ENCODE data around the gene WDR90.

The WDR90 gene

DNA sequence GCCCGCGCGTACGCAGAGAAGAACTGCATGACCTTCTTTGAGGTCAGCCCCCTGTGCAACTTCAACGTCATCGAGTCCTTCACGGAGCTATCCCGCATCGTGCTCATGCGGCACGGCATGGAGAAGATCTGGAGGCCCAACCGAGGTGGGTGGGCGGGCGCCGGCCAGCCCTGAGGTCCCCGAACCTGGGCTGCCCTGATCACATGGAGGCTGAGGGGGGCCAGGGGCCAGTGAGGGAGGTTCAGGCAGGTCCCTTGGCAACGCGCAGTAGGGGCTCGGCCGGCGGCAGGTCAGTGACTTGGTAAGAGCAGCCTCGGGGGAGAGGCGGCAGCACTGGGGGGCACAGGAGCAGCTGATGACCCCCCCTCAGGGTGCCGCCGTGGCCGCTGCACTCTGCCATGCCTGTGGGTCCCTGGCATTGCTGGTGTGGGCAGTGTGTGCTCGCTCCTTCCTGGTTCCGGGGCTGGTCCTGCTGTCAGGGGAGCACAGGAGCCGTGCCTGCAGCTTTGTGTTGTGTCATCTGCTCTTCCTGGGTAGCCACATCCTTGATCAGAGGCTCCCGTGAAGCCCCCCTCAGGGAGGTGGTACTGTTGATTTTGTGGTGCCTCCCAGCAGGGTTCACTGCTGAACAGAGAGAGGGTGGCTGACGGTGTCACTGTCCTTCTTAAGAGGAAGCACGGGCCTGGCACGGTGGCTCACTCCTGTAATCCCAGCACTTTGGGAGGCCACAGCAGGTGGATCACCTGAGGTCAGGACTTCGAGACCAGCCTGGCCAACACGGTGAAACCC is 23.0 kb upstream of the WDR90 start:
- no peak overlapping the region for H3K27ac ChIP-seq
- no peak for DNase-seq (ENCODE audit: low read depth, low spot score)

DNA sequence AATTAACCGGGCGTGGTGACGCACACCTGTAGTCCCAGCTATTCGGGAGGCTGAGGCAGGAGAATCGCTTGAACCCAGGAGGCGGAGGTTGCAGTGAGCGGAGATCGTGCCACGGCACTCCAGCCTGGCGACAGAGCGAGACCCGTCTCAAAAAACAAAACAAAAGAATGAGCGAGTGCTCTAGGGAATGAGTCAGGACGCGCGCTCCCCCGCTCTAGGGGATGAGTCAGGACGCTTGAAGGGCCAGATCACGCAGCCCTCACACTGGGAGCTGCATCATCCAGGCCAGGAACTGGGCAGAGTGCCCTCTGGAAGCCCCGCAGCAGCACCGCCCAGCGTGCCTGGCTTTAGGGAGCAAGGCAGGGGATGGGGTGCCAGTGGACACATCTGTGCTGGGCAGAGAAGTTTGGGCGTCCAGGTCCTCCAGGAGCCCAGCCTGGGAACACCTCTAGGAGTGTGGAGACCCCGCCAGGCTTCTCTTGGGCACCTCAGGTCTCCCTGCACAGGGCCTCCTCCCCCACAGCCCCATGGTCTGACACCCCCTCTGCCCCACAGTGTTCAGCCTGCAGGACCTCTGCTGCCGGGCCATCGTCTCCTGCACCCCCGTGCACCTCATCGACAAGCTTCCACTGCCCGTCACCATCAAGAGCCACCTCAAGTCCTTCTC is 22.2 kb upstream of the WDR90 start:
- DNase-seq (ENCODE audit: low read depth, low spot score) = peak; percentile 74

DNA sequence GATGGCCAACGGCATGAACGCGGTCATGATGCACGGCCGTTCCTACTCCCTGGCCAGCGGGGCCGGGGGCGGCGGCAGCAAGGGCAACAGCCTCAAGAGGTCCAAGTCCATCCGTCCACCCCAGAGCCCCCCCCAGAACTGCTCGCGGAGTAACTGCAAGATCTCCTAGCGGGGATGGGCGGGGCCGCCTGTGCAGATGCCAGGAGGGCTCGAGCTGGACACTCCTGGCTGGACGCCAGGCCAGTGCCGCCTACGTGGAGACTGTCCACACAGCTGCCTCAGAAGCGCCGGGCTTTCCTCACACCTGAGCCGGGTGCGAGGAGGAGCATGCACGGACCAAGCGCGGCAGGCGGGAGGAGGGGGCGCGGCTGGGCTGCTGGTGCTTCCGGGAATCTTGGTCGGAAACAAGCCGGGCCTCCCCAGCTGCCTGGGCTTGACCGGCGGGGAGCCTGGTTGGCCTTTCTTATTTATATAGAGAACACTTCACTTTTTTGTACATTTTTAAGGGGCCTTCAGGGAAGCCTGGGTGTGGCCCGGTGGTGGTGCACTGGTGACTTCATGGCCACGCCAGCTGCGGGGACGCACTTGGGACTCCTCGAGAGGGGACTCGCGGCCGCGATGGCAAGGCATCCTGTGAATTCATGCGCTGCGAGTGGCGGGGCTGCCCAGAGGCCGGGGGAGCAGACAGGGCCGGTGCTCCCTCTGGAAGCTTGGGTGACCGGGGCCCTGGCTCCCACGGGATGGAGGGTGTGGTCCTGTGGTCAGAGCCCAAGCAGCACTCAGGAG is 21.5 kb upstream of the WDR90 start:
- DNase-seq (ENCODE audit: low read depth, low spot score) = no peak
- no peak overlapping the region for H3K27ac ChIP-seq

More for the DNA sequence above, 22.2 kb upstream of the WDR90 start:
- no peak overlapping the region for H3K27ac ChIP-seq

DNA sequence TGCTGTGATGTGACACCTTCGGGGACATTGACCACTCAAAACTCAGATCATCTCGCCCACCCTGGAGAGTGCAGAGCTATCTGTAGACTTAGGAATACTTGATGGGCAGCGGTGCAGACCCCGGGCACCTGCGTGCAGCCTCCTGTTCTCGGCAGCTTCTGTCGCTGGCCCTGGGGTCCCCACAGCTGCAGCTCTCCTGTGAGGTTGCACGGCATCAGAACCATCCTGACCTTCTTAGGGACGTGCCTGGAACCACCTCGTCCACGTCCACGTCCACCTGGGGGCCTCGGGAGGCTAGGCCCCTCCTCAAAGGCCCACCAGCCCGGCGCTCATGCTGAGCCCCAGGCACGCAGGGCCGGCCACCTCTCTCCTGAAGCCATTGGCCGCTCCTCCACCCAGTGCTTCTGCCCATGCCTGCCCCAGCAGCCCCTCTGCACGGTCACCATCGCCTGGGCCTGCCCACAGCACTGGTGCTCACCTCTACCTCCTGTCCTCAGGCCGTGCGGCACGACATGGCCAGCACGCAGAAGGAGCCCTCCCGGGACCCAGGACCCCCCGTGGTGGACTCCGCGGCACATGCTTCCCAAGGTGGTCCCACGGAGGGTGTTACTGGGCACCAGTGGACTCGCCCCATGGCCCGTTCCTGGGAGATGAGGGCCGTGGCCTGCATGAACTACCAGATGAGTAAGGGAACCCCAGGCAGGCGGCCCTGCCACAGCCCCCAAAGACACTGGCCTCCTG is 20.7 kb upstream of the WDR90 start:
- no peak for DNase-seq (ENCODE audit: low read depth, low spot score)
- H3K27ac ChIP-seq = no peak overlapping the region

DNA sequence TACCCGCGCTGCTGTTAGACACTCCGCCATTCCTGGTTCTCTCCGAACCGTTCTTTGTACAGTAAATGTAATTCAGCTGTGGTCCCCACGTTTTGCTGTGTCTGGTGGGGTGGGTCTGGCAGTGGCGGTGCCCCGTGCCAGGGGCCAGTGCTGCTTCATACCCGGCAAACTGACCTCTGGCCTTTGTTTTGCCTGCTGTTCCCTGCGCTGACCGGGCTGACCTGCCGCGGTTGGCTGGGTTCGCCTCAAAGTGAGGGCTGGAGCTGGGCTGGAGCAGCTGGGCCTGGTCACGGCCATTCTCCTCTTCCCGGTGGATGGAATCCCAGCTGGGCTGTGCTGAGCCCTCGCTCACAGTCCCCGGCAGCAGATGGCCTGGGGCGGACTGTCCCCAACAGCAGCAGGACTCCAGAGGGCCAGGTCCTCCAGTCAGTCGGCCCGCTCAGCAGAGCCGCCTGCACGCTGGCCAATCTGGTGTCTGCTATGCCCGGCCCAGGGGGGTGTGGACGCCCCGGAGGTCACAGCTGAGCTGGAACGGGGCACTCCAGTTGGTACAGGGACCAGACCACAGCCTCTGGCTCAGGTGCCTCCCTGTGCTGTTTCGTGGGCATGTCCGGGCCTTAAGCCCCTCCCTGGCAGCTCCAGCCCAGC is 19.9 kb upstream of the WDR90 start:
- DNase-seq (ENCODE audit: low read depth, low spot score) = no peak
- no peak overlapping the region for H3K27ac ChIP-seq

DNA sequence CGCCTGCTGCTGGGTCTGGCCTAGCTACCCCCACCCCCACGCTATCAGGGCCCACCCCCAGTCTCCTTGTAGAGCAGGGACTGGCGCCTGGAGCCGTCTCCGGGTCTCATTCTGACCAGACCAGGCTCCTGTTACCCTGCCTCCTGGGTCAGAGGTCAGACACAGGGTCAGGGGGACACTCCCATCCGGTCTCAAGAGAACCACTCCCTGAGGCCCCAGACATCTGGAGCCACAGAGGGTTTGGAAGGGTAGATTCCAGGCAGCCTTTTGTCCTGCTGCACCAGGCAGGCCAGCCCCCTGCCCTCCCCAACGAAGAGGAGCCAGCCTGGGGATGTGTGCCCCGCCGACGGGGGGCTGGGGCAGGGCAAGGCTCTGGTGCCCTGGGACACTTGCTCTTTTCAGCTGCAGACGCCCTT is 19.3 kb upstream of the WDR90 start:
- no peak overlapping the region for H3K27ac ChIP-seq
- no peak for DNase-seq (ENCODE audit: low read depth, low spot score)

DNA sequence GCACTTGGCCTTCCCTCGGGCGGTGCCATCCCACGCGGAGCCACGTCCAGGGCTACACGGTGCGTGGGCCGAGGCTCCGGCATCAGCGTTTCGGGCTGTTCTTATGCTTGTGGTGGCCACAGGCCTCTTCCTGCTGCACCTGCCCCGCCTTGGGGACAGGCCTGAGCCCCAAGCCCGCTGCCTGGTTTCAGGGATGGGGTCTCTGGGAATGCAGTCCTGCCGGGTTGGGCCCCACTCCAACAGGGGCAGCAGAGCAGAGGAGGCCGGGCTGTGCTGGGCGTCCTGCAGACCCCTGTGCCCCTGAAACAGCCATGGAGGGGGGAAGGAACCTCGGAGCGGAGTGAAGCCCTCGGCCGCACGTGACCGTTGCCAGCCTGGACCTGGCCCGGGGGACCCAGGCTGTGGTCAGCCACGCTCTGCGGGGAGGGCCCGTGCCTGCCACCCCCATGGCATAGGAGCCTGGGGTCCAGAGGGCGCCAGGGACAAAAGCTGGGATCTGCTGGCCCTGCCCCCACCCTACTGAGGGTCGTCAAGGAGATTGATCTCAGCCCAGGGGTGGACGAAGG is 18.8 kb upstream of the WDR90 start:
- no peak for DNase-seq (ENCODE audit: low read depth, low spot score)
- no peak overlapping the region for H3K27ac ChIP-seq

DNA sequence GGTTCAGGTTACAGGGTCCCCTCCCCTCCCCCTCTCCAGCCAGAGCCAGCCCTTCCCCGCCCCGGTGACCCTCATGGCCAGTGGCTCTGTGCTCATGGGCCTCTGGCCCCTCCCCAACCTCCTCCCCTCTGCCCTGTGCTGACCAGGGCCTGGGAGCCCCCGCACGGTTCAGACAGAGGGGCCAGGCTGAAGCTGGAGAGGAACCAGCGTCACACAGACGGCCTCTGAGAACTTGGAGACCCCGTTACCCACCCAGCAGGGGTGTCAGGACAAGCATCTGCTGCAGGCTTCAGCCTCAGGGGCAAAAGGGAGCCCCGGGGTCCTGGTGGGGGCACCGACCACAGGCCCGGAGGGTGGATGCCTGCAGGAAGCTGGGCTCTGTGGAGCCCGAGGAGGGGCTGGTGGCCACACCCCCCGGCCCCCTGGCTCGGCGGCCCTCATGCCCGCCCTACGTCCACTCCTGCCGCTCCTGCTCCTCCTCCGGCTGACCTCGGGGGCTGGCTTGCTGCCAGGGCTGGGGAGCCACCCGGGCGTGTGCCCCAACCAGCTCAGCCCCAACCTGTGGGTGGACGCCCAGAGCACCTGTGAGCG is 18.3 kb upstream of the WDR90 start, which contains the start of gene WFIKKN1:
Gene WFIKKN1 (plus strand): TSS at position 171 of the 591 bp plus-strand sequence. CDS start 269 bp downstream, at position 440.
- H3K27ac ChIP-seq = no peak within 1 kb of the TSS
- no peak for DNase-seq (ENCODE audit: low read depth, low spot score)

DNA sequence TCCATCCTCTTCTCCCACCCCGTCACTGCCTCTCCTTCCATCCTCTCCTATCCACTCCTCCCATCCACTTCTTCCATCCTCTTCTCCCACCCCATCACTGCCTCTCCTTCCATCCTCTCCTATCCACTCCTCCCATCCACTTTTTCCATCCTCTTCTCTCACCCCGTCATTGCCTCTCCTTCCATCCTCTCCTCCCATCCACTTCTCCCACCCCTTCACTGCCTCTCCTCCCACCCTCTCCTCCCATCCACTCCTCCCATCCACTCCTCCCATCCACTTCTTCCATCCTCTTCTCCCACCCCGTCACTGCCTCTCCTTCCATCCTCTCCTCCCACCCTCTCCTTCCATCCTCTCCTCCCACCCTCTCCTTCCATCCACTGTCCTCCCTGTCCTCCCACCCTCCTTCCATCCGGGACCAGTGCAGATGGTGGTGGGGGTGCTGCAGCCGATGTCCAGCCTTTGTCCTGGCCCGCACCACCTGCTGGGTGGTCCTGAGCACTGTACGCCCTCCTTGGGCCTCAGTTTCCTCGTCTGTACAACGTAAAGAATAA is 17.3 kb upstream of the WDR90 start:
- no peak overlapping the region for H3K27ac ChIP-seq
- DNase-seq (ENCODE audit: low read depth, low spot score) = no peak

DNA sequence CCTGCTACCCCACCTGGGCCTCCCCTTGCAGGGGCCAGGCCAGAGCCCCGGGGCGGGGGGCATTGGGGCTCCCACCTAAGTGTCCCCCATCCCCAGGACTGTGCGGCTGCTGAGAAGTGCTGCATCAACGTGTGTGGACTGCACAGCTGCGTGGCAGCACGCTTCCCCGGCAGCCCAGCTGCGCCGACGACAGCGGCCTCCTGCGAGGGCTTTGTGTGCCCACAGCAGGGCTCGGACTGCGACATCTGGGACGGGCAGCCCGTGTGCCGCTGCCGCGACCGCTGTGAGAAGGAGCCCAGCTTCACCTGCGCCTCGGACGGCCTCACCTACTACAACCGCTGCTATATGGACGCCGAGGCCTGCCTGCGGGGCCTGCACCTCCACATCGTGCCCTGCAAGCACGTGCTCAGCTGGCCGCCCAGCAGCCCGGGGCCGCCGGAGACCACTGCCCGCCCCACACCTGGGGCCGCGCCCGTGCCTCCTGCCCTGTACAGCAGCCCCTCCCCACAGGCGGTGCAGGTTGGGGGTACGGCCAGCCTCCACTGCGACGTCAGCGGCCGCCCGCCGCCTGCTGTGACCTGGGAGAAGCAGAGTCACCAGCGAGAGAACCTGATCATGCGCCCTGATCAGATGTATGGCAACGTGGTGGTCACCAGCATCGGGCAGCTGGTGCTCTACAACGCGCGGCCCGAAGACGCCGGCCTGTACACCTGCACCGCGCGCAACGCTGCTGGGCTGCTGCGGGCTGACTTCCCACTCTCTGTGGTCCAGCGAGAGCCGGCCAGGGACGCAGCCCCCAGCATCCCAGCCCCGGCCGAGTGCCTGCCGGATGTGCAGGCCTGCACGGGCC is 16.5 kb upstream of the WDR90 start:
- no peak for DNase-seq (ENCODE audit: low read depth, low spot score)
- no peak overlapping the region for H3K27ac ChIP-seq

DNA sequence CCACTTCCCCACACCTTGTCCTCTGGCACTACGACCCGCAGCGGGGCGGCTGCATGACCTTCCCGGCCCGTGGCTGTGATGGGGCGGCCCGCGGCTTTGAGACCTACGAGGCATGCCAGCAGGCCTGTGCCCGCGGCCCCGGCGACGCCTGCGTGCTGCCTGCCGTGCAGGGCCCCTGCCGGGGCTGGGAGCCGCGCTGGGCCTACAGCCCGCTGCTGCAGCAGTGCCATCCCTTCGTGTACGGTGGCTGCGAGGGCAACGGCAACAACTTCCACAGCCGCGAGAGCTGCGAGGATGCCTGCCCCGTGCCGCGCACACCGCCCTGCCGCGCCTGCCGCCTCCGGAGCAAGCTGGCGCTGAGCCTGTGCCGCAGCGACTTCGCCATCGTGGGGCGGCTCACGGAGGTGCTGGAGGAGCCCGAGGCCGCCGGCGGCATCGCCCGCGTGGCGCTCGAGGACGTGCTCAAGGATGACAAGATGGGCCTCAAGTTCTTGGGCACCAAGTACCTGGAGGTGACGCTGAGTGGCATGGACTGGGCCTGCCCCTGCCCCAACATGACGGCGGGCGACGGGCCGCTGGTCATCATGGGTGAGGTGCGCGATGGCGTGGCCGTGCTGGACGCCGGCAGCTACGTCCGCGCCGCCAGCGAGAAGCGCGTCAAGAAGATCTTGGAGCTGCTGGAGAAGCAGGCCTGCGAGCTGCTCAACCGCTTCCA is 15.7 kb upstream of the WDR90 start:
- H3K27ac ChIP-seq = no peak overlapping the region
- DNase-seq (ENCODE audit: low read depth, low spot score) = no peak

DNA sequence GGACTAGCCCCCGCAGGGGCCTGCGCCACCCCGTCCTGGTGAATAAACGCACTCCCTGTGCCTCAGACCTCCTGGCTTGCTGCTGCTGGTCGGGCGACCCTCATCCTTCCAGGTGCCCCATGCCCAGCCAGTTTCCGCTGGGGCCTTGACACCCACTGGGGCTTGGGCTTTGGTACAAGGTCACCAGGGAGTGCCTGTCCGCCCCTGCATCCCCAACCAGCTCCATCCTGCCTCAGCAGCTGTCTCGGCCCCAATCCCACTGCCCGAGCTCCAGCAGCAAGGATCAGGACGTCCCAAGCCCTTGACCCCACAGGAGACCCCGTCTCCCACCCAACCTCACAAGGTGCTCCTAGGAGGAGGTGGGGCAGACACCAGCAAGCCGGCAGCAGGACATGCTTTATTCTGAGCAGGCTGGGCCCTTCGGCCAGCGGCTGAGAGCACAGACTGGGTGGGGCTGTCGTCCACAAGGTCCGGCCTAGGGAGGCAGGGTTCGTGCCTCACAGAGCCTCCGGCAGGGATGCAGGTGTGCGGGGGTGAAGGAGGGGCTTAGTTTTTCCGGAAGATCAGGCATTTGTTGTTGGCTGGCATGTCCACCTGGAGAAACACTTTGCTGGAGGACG is 15.0 kb upstream of the WDR90 start:
- no peak overlapping the region for H3K27ac ChIP-seq
- no peak for DNase-seq (ENCODE audit: low read depth, low spot score)

DNA sequence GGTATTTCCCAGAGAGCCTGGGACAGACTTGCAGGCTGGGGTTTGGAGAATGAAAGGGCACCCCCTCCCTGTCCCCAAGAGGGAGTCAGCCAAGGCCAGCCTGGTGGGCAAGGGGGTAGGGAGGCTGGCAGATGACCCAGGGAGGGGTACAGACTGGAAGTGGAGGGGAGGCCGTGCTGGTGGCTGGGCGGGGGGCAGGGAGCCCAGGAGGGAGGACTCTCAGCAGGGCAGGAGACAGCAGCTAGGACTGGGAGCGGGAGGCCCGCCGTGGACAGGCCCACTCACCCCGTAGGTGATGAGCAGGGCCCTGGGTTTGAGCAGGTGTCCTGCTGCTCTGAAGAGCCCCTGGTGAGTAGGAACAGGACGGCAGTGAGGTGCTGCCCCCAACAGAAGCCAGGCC is 14.2 kb upstream of the WDR90 start:
- no peak overlapping the region for H3K27ac ChIP-seq

DNA sequence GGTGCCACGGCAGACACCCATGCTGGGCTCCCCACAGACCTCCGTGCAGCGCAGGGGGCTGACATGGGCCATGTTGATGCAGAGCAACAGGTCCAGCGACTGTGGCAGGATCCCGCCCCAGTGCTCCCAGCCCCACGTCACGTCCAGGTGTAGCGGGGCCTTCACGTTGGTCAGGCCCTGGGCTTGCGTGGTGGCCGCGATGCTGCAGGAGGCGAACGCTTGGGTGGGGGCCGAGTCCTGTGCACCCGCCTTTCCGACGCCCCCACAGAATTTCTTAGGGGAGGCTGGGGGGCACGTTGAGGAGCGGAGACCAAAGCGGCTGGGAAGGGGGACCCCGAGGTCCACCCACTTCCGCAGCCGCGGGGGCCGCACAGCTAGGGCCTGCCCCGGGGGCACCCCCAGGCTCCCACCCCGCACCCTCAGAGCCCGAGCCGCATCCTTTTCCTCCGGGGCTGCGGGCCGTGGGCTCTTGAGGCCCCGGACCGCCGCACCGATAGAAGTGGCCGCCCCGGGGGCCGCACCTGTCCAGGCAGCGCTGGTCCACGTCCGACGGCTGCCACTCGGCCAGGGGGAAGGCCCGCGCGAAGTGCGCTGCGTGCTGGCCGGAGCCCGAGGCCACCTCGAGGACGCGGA is 13.5 kb upstream of the WDR90 start:
- no peak for DNase-seq (ENCODE audit: low read depth, low spot score)

More for the DNA sequence above, 14.2 kb upstream of the WDR90 start:
- DNase-seq (ENCODE audit: low read depth, low spot score) = no peak

DNA sequence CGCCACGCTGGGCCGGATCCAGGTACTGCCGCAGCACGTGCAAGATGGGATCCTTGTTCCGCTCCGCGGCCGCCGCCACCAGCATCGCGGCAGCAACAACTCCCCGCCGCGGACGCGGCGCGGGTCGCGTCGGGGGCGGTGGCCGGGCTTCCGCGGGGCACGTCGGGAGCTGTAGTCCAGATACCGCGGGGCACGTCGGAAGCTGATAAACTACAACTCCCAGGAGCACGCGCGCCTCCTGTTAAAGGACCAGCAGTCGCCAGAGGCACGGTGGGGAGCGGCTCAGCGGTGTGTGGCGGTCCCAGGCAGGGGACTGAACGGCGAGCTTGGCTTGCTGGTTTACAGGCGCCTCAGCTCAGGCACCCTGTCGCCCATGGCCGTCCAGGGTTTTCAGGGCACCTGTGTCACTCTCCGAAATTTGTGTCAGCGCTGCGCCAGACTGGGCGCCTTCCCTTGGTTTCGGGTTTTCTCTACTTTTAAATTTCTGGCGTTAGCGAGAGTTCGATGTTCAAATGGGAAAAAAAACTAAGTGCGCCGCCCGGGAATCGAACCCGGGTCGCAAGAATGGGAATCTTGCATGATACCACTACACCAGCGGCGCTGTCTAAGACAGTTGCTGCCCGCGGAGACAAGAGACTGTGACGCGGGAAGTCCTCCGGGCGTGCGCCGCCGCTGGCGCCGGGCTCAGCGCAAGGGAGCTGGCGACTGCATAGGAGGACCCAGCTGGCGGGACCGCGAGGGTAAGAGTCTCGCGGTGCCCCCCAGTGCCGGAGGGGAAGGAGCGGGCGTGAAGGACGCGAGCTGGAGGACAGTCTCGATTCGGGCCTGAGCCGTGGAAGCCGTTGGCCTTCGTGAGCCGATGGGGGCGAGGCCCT is 12.7 kb upstream of the WDR90 start, which contains the start of gene METTL26:
Gene METTL26 (minus strand): TSS at position 100 of the 875 bp plus-strand sequence. CDS start 15 bp downstream, at position 85.
- DNase-seq (ENCODE audit: low read depth, low spot score) = peak; percentile 68
- peak within 1 kb of the TSS; percentile 78 for H3K27ac ChIP-seq

More for the DNA sequence above, 13.5 kb upstream of the WDR90 start:
- peak overlapping the region; percentile 78 for H3K27ac ChIP-seq
